ENCODE results near the gene TMEM163. TPM values are rescaled to one million over a fixed set of nuclear protein-coding genes. Genes with fewer than 3 reads are reported as not detected.

The TMEM163 gene
- total RNA-seq, 1 experiment from 2014 or later = 10.7 TPM

GRCh38 chr2:134693359-134694330, 25.2 kb downstream of the TMEM163 start:
- DNase-seq (ENCODE audit: low read depth) = no peak

GRCh38 chr2:134692499-134692898, 26.3 kb downstream of the TMEM163 start:
- DNase-seq (ENCODE audit: low read depth) = peak; percentile 44

GRCh38 chr2:134690629-134691215, 28.1 kb downstream of the TMEM163 start:
- no peak for DNase-seq (ENCODE audit: low read depth)

- DNase-seq (ENCODE audit: low read depth) = no peak
Observed at GRCh38 chr2:134689315-134689714, 29.5 kb downstream of the TMEM163 start.

GRCh38 chr2:134685967-134686366, 32.8 kb downstream of the TMEM163 start:
- no peak for DNase-seq (ENCODE audit: low read depth)

GRCh38 chr2:134683561-134684112, 35.2 kb downstream of the TMEM163 start:
- DNase-seq (ENCODE audit: low read depth) = peak; percentile 94

- peak; percentile 75 for DNase-seq (ENCODE audit: low read depth)
Observed at GRCh38 chr2:134682726-134683125, 36.1 kb downstream of the TMEM163 start.

GRCh38 chr2:134681201-134681600, 37.6 kb downstream of the TMEM163 start:
- peak; percentile 34 for DNase-seq (ENCODE audit: low read depth)

GRCh38 chr2:134679745-134680144, 39.1 kb downstream of the TMEM163 start:
- no peak for DNase-seq (ENCODE audit: low read depth)

GRCh38 chr2:134679294-134679693, 39.5 kb downstream of the TMEM163 start:
- no peak for DNase-seq (ENCODE audit: low read depth)

GRCh38 chr2:134677856-134678756, 40.7 kb downstream of the TMEM163 start:
- no peak for DNase-seq (ENCODE audit: low read depth)

GRCh38 chr2:134676960-134677359, 41.8 kb downstream of the TMEM163 start:
- DNase-seq (ENCODE audit: low read depth) = no peak

GRCh38 chr2:134675314-134675713, 43.5 kb downstream of the TMEM163 start:
- no peak for DNase-seq (ENCODE audit: low read depth)

- DNase-seq (ENCODE audit: low read depth) = no peak
Observed at GRCh38 chr2:134674687-134675086, 44.1 kb downstream of the TMEM163 start.

GRCh38 chr2:134671513-134671912, 47.3 kb downstream of the TMEM163 start:
- DNase-seq (ENCODE audit: low read depth) = peak; percentile 65

- peak; percentile 47 for DNase-seq (ENCODE audit: low read depth)
Observed at GRCh38 chr2:134670955-134671354, 47.8 kb downstream of the TMEM163 start.

GRCh38 chr2:134669731-134670669, 48.8 kb downstream of the TMEM163 start:
- peak; percentile 30 for DNase-seq (ENCODE audit: low read depth)

GRCh38 chr2:134668821-134669220, 50.0 kb downstream of the TMEM163 start:
- DNase-seq (ENCODE audit: low read depth) = peak; percentile 87

- no peak for DNase-seq (ENCODE audit: low read depth)
Observed at GRCh38 chr2:134667541-134667940, 51.3 kb downstream of the TMEM163 start.

- DNase-seq (ENCODE audit: low read depth) = no peak
Observed at GRCh38 chr2:134667081-134667480, 51.7 kb downstream of the TMEM163 start.
